Mucosa of descending colon (tissue), 3 donors: ENCODE measurements around the gene NAB2. TPM values are rescaled to one million over a fixed set of nuclear protein-coding genes. Genes with fewer than 3 reads are reported as not detected.
"Not testable (repeated sequence)": the region's sequence is repeated elsewhere in the genome, so short reads cannot be mapped to it uniquely, and the experiment has no call there.

Source experiments
- ATAC-seq: fragments of 200-7000 bp; cut with Tn5 transposase; one replicate; pipeline ENCODE4 v1.9.1; 2020; ENCODE audit warnings: mild to moderate bottlenecking, moderate library complexity
- DNase-seq, 3 donors: peaks; one replicate each; pipeline ENCODE4 v3.0.0-alpha.2; 2020
- H3K36me3 ChIP-seq: fragments of 200-600 bp; one replicate; pipeline ENCODE4 v1.8.0; 2021; ENCODE audit warnings: low read depth, mild to moderate bottlenecking
- H3K4me1 ChIP-seq: fragments of 200-600 bp; one replicate; pipeline ENCODE4 v1.8.0; 2021; ENCODE audit warnings: low read depth, mild to moderate bottlenecking
- H3K4me3 ChIP-seq: fragments of 200-600 bp; one replicate; pipeline ENCODE4 v1.8.0; 2021; ENCODE audit warnings: mild to moderate bottlenecking
- H3K9me3 ChIP-seq: fragments of 200-600 bp; one replicate; pipeline ENCODE4 v1.8.0; 2021; ENCODE audit warnings: mild to moderate bottlenecking
- CTCF ChIP-seq: fragments of 200-600 bp; IDR thresholded peaks from one replicate; pipeline ENCODE4 v1.8.0; 2022; ENCODE audit warnings: antibody characterized with exemption, mild to moderate bottlenecking
- intact Hi-C, 2 donors: fragments of 100-400 bp; cut with DNase I in 1 of 2; cut with micrococcal nuclease in 1 of 2; formaldehyde crosslinking; loops; one replicate each; pipeline versions ENCODE4 v1.11.0 to v1.11.1; 2022; cut with DNase I, micrococcal nuclease
- total RNA-seq, 3 donors: library from RNA; stranded (reverse); fragmentation: NEBNext Ultra II Directional in 2 of 3; extraction: Animal tissue kit (Norgen Biotek cat#: 25700) in 2 of 3; gene quantifications; one replicate each; pipeline versions ENCODE4 v1.2.1 to v1.2.4, GENCODE V29; 2021 to 2023
- donor health status: DM: no; HTN: no; CAD: no; lungs with moderate emphysema.
- donor health status: DM: no; HTN: no; CAD: no.
- donor health status: DM: no; HTN: yes; CAD: no.

Gene NAB2
- total RNA-seq, 3 donors from 2014 or later: 2.6 to 29.3 (median 3.9) TPM

- no peak for TF ChIP-seq CTCF
- no peak overlapping the region for H3K4me3 ChIP-seq
- H3K4me1 ChIP-seq: no peaks in the 10 kb centered on the region
- no peaks in the 10 kb centered on the region for H3K36me3 ChIP-seq
- DNase-seq (no peak), ATAC-seq (no peak)
- no peaks in the 10 kb centered on the region for H3K9me3 ChIP-seq
- intact Hi-C loops: no loop called here
Observed at GRCh38 chr12:57058454-57058853, 30.5 kb upstream of the NAB2 start.

GRCh38 chr12:57063991-57064685, 24.8 kb upstream of the NAB2 start:
- DNase-seq: no peak
- Histone ChIP-seq H3K4me1 (no peaks in the 10 kb centered on the region), H3K36me3 (no peaks in the 10 kb centered on the region), H3K9me3 (no peaks in the 10 kb centered on the region), H3K4me3 (no peak overlapping the region)
- intact Hi-C loops: loop anchor here (2.0 to 10.0 kb wide), 4 partner anchors 51 to 101 kb away; partner anchors contain the start of genes STAT6 (in 1 of the 2) and ZBTB39 (in 1 of the 2)
- peak; percentile 60 for ATAC-seq
- no peak for TF ChIP-seq CTCF

- no peak for DNase-seq
- Histone ChIP-seq H3K4me1 (peaks cover 5% of the 10 kb centered on the region), H3K4me3 (no peak overlapping the region), H3K9me3 (no peaks in the 10 kb centered on the region), H3K36me3 (no peaks in the 10 kb centered on the region)
- ATAC-seq: no peak
- intact Hi-C loops: loop anchor here (5.0 to 10.0 kb wide), 3 partner anchors 46 to 99 kb away; partner anchors contain the start of gene STAT6 (in 2 of the 2)
- no peak for TF ChIP-seq CTCF
Observed at GRCh38 chr12:57066245-57066644, 22.7 kb upstream of the NAB2 start.

GRCh38 chr12:57069523-57069922, 19.4 kb upstream of the NAB2 start:
- no peaks in the 10 kb centered on the region for H3K9me3 ChIP-seq
- TF ChIP-seq CTCF: peak; percentile 69
- ATAC-seq (peak; percentile 98), DNase-seq (peak in 1 of 3 donors; percentile 85)
- H3K4me3 ChIP-seq: no peak overlapping the region
- H3K4me1 ChIP-seq: peaks cover 5% of the 10 kb centered on the region
- intact Hi-C loops: loop anchor here (5.0 to 10.0 kb wide), 3 partner anchors 43 to 95 kb away; partner anchors contain the start of gene STAT6 (in 2 of the 2)
- H3K36me3 ChIP-seq: no peaks in the 10 kb centered on the region

GRCh38 chr12:57072661-57073060, 16.3 kb upstream of the NAB2 start:
- Histone ChIP-seq H3K4me1 (peaks cover 6% of the 10 kb centered on the region), H3K4me3 (no peak overlapping the region), H3K9me3 (no peaks in the 10 kb centered on the region), H3K36me3 (no peaks in the 10 kb centered on the region)
- TF ChIP-seq CTCF: no peak
- DNase-seq: no peak
- no peak for ATAC-seq
- intact Hi-C loops: no loop called here

- DNase-seq, intact Hi-C loops, H3K9me3 ChIP-seq, H3K4me3 ChIP-seq, ATAC-seq, H3K36me3 ChIP-seq: not testable (repeated sequence)
- H3K4me1 ChIP-seq: peaks cover 10% of the 10 kb centered on the region
Observed at GRCh38 chr12:57073566-57074450, 15.1 kb upstream of the NAB2 start.
